GM21576 (cell line): ENCODE results near the gene DLEC1.
"Not testable (repeated sequence)": the region's sequence is repeated elsewhere in the genome, so short reads cannot be mapped to it uniquely, and the experiment has no call there.

Experiments
- ATAC-seq: cut with Tn5 transposase; IDR thresholded peaks from one replicate; pipeline ENCODE4 v1.9.1; 2021; ENCODE audit warnings: mild to moderate bottlenecking, moderate library complexity; ENCODE audit not compliant: unreplicated experiment

Gene DLEC1

DNA sequence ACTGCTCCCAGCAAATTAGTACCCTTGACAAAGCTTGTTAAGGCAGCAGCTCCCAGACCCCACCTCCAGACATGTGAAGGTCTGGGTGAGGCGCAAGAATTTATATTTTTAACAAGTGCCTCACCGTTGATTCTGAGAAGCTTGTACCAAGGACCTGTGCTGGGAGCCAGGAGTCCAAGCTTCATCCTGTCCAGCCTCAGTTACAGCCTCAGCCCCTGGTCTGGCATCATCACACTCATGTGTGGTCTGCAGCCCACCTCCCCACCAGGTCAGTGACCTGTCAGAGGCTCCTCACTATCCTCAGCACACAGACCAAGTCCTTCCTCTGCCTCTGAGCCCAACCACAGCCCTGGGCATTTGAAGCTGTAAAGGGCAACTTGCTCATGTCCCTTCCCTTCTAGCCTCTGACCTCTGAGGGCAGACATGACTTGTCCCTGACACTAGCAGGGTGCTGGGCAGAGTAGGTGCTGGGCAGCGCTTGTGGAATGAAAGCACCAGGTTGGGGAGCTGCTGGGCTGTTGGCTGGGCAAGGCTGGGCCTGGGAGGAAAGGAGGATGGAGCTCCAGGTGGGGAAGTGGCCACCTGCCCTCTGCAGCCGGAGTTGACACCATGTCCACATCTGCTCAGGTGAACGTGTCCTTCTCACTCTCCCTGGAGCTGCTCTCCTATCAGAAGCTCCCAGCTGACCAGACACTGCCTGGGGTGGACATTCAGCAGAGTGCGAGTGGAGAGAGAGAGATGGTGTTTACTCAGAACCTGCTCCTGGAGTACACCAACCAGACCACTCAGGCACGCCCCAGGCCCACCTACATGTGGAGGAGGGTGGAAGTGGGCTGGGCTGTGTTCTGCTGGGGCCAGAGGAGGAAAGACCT is 81.0 kb downstream of the DLEC1 start:
- no peak for ATAC-seq

DNA sequence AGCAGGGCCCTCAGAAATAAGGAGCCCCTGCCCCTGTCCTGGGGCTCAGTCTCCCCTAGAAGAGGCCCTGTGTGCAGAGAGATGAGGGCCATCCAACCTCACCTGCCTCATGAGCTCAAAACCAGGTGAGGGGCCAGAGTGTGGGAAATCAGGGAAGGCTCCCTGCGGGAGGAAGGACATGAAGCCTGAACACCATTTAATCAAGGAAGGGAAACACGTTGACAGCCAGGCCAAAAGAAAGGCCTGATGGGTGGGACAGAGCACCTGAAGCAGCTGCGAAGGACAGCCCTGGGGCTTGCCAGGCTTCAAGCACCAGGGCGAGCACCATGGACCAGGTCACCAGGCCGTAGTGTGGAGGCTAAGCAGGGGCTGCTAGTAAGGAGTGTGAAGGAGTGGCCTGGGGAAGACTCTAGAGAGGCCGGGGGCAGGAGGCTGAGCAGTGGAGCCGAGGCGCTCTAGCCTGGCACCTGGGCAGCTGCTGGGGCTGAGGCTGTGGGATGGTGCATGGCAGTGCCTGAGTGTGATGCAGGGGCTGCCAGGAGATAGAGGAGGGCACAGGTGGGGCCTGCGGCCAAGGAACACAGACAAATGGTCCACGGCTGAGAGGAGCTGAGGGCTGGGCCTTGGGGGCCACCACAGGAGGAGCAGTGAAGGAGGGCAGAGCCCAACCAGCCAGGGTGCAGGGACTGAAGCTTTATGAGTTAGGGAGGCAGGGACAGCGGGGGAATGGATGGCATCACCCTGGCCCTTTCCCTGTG is 81.9 kb downstream of the DLEC1 start:
- no peak for ATAC-seq

DNA sequence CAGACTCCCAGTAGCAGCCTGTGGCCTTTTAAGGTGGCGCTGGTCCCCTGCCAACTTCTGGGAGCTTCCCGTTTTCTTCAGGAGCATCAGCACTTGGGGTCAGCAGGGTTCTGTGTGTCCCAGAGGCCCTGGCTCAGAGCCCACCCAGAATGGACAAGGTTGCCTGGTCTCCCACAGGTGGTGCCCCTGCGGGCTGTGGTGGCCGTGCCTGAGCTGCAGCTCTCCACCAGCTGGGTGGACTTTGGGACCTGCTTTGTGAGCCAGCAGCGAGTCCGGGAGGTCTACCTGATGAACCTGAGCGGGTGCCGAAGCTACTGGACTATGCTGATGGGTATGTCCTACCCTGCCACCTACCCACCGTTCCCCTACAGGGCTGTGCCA is 82.4 kb downstream of the DLEC1 start:
- no peak for ATAC-seq

DNA sequence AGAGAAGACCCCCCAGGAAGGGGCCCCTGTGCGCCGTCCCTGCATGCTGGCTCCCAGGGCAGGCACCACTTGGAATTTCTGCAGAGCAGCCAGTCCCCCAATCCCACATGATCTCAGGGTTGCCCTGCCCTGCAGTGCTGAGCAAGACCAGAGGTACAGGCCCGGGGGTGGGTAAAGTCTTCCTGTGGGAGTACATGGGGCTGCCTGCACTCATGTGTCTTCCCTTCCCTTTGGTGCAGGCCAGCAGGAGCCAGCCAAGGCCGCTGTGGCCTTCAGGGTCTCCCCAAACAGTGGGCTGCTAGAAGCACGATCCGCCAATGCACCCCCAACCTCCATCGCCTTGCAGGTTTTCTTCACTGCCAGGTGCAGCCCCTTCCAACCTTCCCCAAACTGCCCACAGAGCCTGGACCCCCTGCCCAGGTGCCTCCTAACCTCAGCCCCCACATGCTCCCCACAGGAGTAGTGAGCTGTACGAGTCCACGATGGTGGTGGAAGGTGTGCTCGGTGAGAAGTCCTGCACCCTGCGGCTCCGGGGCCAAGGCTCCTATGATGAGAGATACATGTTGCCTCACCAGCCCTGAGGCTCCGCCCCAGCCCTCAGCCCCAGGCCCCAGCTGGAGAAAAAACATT is 82.9 kb downstream of the DLEC1 start:
- no peak for ATAC-seq

DNA sequence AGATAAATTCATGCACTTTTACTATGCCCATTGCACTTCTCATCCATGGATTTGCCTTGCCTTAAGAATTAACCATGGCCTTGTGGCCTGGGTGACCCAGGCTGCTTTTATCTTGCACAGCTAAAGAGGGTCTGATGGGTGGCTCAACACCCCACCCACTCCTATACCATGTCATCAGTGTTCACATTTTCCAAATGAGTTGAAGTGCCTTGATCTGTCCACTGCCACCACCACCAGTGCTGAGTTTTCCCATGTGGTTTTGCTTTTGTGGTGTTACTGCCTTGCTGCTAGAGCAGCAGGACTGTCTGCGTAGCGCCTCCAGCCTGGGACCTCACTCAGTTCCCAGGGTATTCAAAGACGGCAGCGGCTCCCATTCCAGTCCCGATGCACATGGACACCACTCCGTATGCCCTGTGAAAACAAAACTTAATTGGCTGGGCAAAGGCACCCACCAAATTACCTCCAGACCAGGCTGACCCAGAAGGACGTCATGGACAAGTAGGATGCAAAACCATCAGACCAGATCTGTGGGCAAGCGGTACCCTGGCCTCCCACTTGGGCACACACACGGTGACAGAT is 83.8 kb downstream of the DLEC1 start:
- no peak for ATAC-seq

DNA sequence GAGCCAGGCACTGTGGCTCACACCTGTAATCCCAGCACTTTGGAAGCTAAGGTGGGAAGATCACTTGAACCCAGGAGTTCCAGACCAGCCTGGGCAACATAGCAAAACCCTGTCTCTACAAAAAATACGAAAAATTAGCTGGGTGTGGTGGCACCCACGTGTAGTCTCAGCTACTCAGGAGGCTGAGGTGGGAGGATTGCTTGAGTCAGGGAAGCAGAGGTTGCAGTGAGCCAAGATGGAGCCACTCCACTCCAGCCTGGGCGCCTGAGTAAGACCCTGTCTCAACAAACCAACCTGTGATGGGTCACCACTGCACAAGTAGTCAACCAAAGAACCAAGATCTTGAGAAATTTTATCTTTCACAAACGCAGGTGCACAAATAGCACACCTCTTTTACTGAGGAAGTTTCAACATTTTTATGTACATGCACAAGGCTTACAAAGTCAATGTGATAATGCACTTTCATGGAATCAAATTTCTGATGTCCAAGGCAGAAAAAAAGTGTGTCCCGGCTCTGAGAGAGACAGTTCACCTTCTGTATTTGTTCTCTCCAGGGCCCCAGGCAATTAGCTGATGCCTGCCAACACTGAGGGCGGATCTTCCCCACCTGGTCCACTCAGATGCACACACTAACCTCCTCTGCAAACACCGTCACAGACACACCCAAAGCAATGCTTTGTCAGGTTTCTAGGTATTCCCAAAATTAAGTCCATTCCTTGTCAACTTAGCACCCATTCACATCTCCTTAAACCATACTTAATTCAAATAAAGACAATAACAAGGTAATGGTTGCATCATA is 85.5 kb downstream of the DLEC1 start:
- no peak for ATAC-seq

DNA sequence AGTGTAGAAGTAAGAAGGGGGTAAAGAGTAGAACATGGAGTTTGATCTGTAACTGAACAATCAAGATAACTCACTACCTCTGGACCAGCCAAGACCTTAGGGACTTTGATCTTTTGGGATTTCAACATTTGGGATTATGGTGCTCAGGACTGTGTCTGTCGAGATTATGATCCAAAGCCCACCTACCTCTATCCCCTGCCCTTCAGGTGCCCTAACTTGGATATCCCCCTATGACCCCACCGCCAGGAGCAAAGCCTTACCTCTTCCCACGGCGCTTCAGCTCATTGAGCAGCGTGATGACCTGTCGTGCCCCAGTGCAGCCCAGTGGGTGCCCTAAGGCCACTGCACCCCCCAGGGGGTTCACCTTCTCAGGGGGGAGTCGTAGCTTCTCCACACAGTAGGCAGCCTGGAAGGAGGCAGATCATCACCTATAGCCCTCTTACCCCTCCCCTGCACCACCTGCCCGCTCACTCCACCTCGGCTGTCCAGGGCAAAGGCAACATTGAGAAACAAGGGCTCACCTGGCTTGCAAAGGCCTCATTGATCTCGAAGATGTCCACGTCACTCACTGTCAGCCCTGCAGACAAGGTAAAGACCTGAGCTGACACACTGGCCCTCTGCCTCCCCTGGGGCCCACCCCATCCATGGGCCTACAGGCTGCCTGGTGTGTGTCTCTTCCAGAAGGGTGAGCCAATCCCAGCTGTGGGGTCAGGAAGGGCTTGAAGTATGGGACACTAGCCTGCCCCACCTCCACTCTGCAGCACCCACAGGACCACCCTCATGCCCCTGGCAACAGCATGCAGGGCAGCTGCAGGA is 86.5 kb downstream of the DLEC1 start:
- ATAC-seq: no peak

DNA sequence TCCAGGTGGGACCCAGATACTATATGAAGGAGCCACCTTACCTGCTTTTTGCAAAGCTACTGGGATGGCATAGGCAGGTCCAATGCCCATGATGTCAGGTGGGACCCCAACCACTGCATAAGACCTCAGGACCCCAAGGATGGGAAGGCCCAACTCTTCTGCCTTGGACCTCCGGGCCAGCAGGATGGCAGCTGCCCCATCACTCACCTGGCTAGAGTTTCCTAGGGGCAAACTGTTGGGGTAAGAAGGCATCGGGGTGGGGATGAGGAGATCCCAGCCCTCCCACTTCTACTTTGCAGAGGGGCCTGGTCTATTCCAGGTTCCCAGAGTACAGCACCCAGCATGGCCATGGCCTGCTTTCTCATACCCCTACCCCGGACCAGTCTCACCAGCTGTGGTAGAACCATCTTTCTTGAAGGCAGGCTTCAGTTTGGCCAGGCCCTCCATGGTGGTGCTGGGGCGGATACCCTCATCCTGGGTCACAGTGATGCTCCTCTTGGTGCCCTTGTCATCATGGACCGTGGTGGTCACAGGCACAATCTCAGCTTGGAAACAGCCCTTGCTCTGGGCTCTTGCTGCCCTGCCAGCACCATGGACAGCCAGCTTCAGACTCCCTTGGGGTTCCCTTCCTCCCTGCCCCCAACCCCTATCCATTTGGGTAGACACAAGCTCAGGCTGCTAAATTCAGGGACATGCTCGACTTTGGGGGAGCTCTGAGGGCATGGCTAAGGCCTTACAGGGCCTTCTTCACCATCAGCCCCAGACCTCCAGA is 87.3 kb downstream of the DLEC1 start:
- ATAC-seq: no peak

DNA sequence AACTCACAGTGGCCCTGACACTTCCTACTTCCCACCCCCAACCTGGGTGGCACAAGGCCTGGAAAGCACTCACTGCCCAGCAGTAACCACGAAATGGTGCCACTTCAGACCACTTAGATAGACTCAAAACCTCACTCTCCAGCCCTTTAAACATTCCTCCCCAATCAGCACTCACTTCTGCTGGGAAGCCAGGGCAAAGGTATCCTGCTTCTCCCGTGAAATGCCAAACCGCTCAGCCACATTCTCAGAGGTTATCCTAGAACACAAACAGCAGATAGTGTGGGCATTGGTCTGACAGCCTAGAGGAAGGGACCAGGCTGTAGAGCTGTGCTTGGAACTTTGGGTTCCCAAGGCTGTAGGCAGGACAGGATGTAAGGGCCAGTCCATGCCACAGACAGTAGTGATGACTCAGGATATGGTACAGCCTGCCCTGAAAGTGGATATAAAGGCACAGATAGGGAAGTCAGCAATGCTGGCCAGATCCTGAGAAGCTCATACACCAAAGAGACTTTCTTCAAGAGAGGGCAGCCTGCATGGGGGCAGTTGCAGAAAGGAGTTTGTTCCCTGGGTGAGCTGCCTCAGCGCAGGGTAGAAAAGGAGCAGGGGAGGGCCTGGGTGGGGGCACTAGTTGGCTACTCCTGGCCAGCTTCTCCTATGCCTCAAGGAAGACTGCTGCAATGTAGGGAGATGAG is 88.7 kb downstream of the DLEC1 start:
- no peak for ATAC-seq

DNA sequence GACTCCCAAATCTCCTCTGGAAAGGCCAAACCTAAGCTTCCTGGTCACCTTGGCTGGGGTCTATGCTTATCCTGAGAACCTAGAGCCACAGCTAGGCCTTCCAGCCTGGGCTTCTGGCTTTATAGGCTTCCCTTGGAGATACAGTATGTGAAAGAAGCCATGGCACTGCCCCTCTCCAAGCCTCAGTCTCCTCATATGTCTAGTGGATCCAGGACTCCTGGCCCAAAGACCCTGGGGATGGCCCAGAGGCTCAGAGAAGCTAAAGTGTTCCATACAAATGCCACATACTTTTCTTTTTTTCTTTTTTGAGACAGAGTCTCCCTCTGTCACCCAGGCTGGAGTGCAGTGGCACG is 89.3 kb downstream of the DLEC1 start:
- ATAC-seq: no peak

DNA sequence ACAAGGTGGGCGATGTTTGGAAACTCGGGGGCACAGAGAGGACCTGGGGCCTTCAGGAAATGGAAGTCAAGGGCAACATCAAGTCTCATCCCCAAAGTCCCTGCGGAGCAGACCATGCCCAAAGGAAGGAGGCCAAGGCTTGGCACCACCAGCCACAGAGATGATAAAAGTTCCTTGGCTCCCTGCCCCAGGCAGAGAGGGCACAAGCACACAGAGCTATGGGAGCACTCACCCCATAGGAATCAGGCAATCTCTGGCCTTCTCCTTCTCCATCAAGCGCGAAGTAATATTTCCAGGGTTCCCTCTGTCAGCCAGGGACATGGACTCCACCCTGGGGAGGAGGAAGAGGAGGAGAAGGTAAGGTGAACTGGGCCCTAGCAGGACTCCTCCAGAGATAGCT is 90.0 kb downstream of the DLEC1 start:
- ATAC-seq: no peak

DNA sequence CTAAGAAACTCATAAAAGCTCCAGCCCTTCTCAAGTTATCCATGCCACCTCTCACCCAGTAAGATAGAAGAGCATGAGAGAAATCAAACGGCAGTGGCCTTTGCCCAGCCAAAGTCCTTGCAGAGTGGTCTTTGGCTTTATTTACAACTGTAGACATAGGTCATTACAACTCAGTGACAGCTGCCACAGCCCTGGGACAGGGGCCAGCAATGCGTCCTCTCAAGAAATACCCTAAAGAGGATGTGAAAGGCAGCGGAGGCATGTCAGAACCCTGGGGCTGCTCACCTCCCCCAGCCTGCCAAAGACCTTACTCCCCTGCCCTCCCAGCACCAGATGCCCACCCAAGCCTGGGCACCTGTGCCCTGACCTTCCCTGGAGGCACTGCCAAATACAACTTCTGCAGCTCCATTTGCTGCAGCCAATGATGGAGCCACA is 91.6 kb downstream of the DLEC1 start:
- ATAC-seq: no peak

DNA sequence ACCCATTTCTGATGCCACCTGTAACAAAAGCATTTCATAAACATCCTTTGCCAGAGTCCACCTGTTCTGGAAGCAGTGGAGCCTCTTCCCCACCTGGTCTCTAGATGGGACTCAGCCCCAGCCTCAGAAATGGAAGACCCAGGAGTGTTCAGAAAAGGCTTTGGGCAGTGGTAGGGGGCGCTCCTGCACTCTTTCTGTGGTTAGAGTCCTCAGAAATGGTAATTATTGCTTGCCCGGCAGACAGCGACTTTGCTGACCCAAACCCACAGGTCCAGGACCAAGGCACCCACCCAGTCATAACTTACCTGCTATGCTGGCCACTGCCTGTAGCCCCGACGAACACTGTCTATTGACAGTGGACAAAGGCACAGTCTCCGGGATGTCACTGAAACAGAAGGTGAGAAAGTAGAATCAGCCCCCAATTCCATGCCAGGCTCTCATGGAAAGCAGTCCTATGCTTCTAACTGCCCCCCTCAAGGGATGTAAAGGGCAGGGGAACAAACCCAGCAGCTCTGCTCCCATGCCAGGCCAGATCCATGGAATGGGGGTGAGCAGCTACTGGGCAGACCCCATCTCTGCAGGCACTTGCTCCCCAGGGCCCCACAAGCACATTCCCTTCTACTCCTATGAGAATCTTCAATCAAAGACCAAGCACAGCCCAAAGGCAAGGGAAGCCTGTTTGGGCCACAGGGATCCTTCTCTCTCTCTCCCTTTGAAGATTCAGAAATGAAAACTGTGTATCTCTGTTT is 92.8 kb downstream of the DLEC1 start:
- ATAC-seq: no peak

DNA sequence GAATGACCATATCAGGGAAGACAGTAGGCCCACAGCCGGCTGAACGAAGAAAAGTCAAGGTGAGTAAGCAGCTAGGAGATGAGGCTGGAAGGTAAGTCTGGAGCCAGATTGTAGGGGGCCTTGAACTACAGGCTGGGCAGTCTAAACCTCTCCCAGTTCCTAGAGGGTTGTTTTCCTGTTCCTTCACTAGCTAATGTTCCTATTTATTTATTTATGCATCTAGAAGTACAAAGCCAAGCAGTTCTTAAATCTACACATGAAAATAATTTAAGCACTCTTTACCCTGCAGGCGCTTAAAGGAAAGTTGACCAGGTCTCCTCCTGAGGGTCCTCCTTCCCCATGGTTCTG is 94.2 kb downstream of the DLEC1 start:
- ATAC-seq: no peak

DNA sequence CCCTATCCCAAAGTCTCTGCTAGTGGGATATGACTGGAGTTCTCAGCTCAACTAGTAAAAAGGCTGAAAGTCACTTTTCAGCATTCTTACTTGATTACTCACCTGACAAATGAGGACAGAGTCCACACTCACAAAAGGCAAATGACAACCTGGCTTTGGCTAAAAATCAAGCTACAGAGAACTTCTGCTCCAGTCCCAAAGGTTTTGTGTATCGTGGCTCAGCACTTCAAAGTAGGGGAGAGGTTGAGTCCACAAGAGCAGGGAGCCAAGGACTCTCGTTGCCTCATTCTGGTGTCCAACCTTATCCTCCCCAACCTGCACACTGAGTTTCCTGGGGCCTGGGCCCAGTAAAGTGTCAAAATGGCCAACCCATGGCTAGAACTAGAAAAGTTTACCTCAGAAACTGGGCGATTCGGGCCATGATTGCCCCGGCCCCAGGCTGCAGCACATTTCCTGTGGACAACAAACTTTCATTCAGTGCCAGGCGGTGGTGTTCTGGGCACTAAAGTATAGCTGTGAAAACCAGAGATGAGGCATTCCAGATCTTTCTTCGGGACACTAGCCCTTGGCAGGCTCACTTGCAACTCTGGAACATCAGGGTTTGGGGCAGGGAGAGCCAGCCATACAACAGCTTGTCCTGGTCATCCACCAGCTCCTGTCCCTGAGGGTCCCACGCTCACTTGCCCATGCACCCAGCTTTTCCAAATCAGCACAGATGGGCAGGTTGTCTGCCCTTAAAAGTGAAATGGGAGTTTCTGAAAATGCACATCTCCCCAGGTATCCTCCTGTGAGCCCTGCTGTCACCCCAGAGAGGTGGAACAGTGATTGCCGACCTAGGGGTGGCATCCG is 94.8 kb downstream of the DLEC1 start:
- no peak for ATAC-seq

DNA sequence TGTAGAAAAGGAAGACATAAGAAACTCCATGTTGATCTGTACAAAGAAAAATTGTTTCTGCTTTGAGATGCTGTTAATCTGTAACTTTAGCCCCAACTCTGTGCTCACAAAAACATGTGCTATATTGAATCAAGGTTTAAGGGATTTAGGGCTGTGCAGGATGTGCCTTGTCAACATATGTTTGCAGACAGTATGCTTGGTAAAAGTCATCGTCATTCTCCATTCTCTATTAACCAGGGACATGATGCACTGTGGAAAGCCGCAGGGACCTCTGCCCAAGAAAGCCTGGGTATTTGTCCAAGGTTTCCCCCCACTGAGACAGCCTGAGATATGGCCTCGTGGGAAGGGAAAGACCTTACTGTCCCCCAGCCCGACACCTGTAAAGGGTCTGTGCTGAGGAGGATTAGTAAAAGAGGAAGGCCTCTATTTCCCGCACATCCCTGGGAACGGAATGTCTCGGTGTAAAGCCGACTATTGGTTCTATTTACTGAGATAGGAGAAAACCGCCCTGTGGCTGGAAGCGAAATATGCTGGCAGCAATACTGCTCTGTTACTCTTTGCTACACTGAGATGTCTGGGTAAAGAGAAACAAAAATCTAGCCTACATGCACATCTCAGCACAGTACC is 95.6 kb downstream of the DLEC1 start:
- not testable (repeated sequence) for ATAC-seq
